GM23248 (cell line): ENCODE measurements around the gene APBA1.

Source experiments
- EZH2 ChIP-seq: fragments of 200-600 bp; sonication (generic); IDR thresholded peaks from 2 replicates; pipeline ENCODE4 v1.6.1; 2018; ENCODE audit warnings: antibody characterized with exemption, mild to moderate bottlenecking; ENCODE audit not compliant: insufficient read depth, poor library complexity, severe bottlenecking
- EZH2phosphoT487 ChIP-seq: fragments of 200-600 bp; sonication (generic); IDR thresholded peaks from 2 replicates; pipeline ENCODE4 v1.6.1; 2018; ENCODE audit warnings: antibody characterized with exemption, moderate library complexity, mild to moderate bottlenecking, low read depth; ENCODE audit not compliant: insufficient read depth

GRCh38 chr9:69431203-69431602 is 241.0 kb downstream of the APBA1 start:
- TF ChIP-seq EZH2 (no peak), EZH2phosphoT487 (no peak)
